Activated effector memory CD4-positive, alpha-beta T cell treated with Interleukin-2 at 50 U/mL for 16 hours (primary cell): ENCODE results near the gene ERICH6.

ENCODE experiments used
- DNase-seq: peaks from one replicate; pipeline ENCODE4 v3.0.0-alpha.2; 2020

ERICH6 gene

DNA sequence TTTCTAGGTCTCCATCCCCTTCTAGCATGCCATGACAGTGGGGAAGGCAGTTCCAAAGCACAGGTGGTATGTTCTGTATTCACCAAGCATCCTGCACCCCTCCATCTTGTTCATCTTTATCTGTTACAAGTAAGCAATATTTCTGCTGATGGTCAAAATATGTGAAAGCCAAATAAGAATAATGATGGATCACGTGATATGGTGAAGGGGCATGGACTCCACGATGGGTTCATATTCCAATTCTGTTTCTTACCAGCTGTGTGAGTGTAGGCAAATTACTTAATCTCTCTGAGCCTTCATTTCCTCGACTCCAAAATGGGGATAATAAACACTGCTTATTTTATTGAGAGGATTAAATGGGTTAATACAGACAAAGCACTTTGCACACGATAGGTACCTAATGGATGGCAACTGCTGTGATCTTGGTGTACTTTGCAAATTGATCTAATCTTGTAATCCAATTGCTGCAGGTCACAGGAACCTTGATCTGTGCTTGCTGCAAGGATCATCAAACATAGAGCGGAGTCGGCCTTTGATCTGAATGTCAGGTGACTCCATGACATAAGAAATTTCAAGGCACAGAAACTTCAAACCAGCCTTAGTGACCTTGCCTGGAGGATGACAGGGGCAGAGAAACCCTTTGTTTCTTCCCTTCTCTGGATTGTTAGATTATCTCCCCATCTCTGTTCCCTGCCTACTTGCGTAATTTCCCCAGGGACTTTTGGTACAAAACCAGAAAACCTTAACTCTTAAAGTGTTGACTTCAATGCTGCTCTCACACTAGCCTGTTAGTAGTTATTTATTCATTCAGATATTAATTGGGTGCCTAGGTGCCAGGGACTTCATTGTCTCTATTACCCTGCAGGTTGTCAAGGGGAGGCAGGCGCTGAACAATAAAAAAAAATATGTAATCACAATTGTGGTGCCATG, 33.4 kb upstream of the ERICH6 start:
- DNase-seq, result no peak

DNA sequence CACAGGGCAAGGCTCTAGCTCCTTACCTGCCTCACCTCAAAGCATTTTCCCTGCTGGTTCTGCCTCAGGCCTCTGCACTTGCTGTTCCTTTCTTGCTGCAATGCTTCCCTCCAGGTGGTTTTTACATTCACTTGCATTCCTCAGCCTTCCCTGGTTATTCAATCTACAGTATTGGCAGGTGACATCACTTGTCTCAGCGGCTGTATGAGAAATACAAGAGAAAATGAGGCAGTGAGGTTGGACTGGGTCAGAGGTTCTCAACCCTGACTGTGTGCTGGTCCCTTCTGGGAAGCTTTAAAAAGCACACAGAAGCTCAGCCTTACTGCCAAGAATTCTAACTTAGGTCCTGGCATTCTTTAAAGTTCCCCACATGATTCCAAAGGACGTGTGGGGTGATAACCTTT, 32.6 kb upstream of the ERICH6 start:
- no peak for DNase-seq

DNA sequence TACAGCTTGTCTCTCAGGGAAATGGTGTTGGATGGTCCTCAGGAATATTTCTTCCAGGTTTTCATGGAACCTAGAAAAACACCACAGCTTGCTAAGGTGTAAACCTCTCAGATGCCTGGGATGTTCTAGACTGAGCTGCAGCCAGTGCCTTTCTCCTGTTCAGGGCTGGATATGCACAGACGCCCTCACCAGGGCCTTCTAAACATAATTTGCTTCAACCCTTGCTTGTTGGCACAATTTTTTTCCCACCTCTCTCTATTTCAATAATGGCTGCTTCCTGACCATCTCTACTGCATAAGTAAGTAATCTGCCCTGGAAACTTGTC, 31.0 kb upstream of the ERICH6 start:
- no peak for DNase-seq

DNA sequence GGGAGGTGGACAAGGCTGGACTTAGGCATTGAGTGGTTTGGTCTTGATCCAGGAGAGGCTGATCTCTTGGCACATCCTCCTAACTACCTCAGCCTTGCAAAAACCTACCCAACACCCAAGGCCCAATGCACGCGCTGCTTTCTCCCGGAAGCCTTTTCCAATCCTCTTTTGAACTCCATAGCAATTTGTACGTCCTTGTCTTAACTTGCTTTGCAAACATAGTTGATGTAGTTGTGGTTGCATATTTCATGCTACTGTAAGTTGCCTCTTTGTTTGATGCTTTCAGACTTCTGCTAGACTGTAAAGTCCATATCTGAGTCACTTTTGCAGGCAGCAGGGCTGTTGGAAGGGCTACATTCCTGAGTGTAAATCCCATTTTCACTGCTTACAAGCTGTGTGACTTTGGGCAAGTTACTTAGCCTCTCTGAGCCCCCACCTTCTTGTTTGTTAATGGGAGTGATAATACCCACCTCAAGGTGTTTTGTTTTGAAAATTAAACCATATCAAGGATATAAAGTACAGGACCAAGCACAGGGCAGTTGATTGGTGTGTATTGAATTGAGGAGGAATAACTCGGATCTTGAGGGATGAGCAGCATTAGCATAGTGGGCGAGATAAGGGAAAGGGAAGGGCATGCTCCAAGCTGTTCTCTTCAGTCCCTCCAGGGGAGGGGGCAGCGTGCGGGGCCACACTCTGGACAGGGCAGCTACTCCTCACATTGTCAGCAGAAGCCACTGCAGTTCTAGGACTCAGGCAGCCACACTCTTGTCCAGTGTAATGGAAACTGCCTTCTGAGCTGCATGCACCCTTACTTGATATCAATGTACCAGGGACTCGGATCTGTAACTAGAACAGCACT, 30.4 kb upstream of the ERICH6 start:
- DNase-seq, result no peak

DNA sequence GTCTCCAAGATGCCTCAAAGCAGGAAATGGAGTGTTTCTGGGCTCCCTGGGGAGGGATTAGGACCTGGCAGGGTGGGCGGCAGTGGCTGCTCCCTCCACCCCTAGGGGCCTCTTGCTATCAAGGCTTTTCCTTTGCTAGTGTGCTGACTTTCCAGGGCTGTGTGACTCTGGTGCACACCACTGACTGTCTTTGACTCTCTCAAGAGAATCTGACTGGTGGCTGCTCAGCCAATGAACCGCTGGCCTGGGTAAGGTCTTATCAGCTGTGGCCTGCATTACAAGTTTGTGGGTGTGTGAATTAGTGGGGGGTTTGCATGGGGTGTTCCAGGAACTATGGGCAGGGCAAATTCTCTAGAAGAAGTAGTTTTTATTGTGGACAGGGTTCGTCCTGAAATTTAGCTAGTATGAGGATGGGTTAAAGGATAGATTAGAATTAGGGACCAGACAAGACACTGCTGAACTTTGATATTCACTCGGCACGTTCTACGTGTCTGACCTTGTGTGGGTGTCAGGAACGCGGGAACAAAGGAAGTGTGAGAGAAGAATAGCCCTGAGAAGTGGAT, 29.7 kb upstream of the ERICH6 start:
- no peak for DNase-seq

DNA sequence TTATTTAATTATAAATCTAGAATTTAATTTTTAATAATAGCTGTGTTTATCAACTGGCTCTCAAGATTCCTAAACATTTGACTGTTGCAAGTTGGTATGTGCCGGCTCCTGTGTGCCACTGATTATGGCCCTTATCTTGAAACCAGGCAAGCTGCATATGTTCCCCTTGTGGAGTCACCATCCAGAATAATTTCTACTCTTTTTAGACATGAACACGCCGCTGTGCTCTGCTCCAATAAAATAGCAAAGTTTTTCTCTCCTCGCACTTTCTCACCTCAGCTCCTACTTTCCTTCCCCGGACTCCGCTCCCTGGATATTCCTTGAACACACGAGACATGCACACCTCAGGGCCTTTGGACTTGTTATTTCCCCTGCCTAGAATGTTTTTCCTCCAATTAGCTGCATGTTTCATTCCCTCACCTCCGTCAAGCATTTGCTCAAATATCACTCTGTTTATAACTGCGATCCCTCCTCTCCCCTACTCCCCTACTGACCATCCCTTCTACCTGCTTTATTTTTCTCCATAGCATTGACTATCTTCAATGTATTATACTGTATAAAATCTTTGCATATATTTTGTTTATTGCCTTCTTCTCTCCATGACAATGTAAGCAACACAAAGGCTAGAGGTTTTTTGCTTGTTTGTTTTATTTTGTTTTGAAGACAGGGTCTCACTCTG, 26.1 kb upstream of the ERICH6 start:
- no peak for DNase-seq

DNA sequence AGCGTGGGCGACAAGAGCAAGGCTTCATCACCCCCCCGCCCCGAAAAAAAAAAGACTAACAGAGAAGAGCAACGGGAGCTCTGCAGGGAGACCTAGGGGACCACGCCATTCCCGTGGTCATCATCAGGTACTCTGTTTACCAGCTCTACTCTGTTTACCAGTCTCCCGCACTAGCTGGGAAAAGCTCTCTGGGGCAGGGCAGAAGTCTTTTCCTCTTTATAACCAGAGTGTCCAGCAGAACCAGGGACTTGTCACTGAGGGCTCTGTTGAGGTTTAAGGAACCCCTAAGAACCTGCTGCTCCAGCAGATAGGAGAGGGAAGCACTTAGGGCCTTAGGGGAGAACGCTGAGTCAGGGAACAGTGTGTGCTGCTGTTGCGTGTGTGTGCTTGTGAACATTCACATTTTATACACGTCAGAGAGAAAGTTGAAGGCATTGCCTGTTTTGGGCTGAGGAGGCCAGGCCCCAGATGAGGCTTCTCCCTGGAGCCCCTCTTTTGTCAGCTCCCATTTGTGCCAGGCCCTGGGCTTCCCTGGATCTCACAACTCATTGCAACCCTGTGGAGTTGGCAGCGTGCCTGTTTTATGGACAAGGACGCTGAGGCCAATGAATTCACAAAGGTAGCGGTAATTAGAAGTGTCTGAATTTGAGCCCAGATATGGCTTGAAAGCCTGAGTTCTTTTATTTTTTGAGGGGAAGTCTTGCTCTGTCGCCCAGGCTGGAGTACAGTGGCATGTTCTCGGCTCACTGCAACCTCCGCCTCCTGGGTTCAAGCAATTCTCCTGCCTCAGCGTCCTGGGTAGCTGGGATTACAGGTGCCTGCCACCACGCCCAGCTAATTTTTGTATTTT, 24.2 kb upstream of the ERICH6 start:
- no peak for DNase-seq

DNA sequence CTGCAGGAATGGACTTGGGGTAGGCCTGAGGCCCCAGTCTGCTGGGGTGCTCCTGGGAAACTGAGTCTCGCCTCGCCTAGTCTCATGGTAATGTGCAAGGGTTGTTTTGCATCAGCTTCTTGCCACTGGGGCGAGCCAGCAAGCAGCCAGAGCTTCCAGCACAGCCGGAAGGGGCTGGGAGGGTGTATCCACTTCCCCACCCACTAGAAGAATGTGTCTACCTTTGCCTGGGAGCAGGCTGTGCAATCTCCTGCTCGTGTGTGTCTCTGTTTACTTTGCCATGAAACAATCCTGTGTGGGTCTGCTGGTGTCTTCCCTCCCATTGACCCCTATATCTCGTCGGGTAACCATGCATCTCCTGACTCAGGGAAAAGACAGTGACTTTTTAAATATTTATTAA, 21.8 kb upstream of the ERICH6 start:
- no peak for DNase-seq

DNA sequence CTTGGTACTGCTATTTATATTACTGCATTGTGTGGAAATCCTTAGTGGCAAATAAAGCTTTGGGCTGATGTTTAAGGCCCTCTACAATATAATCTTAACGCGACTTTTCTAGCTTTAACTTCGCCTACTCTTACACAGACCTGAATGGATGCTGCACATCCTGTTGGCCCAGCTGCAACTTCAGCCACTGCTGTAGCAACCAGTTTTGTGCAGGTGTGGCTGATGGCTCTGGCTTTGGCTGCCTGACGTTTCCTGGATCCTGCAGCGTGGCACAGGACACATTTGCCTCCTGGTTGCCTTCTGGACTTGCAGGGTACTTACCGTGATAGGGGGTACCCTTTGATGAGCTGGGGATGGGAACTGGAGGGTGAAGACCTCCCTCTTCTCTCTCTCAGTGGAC, 20.2 kb upstream of the ERICH6 start:
- DNase-seq, result no peak

DNA sequence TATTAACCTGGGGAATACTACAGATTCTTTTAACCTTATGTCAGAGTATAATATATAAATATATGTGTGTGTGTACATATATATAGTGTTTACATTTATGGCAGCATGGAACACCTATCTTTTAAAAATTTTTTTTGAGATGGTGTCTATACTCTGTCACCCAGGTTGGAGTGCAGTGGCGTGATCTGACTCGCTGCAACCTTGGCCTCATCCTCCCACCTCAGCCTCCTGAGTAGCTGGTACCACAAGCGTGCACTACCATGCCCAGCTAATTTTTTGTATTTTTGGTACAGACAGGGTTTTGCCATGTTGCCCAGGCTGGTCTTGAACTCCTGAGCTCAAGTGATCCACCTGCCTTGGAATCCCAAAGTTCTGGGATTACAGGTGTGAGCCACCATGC, 18.5 kb upstream of the ERICH6 start:
- DNase-seq, result no peak

DNA sequence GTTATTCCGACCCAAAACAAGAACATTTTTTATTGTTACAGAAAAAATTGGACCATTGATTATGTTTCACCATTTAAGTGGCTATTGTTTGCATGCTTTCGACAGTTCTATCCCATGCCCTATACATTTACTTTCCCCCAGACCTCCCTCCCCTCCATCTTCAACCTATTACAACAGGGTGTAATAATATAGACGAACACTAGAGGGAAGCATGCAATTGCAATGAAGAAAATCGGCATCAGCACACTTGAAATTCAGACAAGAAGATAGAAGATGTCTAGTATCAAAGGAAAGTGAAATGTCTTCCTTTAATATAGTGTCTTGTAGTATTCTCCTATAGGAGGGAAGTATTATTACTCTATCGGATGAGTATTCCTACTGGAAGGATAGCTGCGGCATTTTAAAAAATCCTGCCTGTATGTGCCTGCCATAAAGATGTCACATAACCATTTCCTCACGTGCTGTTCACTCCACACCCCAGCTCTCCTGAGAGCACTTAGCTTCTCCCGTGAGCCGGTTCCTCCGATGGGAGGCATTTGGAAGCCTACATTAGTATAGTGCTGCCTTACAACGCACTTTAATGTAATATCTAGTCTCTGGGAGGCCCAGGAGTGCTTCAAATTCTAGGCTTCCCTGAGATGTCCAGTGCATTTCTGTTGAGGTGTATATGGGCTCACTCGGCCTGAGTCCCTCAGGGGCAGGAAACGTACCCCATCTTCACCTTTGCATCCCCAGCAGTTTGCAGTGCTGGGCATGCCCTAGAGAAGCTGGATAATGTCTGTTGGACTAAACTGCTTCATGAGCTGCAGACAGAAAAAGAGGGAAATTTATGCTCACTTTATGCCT, 17.8 kb upstream of the ERICH6 start:
- no peak for DNase-seq

DNA sequence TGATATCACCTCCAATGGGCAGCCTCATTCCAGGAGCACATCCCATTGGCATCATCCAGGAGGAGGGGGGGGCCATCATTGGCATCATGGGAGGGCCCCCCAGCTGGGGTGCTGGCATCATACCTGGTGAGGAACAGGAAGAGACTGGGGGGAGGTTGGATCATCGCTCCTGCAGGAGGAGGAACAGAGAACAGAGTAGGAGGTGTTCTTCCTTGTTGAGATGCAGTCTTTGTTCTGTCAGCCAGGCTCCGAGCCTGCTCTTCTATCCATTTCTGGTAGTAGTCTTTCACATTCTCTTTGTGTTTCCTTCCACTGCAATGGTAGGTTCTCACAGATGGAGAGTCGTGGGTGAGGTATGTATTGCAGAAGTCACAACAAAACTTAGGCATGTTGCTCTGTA, 16.7 kb upstream of the ERICH6 start:
- no peak for DNase-seq

DNA sequence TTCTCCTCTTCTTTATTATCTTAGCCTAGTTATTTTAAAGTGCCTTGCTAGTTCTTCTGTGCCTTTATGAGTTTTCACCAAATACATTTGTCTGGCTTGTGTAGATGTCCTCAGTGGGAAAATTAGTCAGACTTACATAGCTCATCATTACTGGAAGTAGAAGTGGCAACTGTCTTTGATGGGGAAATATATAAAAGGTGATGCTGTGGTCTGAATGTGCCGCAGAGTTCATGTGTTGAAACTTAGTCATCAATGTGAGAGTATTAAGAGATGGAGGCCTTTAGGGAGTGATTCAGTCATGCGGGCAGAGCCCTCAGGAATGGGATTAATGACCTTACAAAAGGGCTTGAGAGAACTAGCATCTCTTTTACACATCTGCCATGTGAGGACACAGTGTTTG, 6.4 kb upstream of the ERICH6 start:
- DNase-seq, result no peak

DNA sequence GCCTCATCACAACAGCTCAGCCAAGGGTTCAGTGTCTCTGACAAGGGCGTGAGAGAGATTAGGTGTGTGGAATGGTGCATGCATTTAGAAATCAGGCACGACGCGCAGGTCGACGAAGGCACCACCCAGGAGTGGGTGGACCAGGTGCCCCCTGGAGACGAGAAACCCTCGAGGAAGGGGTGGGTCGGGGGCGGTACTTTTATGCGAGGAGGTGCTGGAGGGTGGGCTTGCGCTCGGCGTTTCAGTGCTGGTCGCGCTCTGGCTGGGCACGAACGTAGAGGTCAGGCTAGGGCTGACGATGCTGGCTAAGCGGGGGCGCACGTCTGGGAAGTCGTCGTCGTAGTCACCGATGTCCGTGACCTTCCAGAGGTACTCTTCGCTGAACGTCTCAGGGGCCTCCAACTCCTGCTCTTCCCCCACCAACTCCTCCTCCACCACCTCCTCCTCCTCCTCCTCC, 393 bp downstream of the ERICH6 start:
- peak; percentile 32 for DNase-seq

DNA sequence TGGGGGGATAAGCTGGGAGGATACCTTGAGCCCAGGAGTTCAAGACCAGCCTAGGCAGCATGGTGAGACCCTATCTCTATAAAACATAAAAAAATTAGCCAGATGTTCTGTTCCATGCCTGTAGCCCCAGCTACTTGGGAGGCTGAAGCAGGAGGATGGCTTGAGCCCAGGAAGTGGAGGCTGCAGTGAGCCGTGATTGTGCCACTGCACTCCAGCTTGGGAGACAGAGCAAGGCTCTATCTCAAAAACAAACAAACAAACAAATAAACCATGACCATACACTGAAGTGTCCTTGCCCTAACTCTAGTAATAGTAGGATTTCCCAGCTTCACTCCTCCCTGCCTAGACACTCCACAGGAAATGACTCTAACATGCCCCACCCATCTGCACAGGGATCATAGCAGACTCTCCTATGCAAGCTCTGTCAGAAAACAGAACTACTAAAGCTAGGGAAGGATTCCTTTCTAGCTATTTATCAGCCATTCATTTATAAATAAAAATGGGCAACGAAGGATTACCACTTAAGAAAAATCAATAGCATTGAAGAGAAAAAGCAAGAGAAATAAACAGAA, 4.6 kb downstream of the ERICH6 start:
- no peak for DNase-seq

DNA sequence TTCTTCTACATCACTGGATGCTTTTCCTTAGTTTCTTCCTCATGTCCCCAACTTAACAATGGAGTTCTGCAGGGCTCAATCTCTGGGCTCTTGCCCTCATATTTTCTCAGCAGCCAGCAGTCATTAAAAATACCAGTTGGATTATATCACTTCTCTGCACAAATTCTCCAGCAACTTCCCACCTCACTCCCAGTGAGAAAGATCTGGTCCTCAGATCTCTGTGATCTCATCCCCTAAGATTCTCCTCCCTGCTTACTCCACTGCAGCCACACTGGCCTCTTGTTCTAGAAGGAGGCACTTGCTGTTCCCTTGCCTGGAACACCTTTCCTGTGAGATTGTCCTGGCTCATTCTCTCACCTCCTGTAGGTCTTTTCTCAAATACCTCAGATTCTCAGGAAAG, 6.1 kb downstream of the ERICH6 start:
- DNase-seq, result no peak

DNA sequence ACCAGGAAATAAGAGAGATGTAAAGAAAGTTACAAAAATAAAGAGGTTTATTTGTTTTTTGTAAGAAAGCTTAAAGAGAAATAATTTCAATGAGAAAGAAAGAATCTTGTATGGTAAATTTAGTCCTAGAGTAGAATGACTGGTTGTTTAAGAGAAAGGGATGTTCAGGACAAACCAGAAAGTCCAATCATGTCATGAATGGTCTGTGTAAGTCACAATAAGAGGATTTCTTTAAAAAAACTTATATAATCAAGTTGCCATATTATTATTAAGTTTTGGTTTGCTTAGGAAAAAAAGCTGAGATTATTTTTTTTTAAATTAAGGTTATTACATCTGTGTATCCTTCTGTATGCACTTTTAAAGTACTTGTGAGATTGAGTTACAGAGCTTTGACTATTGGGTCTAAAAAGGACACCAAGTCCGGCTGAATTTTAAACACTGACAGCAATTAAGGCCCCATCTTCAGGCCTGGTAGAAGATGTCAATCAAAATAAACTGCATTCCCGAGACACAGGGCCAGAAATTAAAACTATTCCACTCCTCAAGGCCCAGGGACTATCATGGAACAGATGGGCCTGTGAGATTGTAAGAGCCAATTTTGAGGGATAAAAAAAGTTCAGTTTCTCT, 12.2 kb downstream of the ERICH6 start:
- DNase-seq, result no peak

DNA sequence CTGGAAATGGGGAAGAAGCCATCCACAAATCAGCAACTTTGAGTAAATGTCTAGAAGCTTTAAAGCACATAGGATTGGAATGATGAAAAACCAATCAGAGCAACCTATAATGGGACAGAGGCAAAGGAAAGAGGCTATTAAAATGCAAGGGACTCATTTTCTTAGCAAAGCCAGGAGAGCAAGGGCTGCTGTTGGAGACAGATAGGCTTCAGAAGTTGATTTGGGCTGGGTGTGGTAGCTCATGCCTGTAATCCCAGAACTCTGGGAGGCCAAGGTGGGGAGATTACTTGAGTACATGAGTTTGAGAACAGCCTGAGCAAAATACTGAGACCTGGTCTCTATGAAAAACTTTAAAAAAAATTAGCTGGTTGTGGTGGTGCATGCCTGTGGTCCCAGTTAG, 16.1 kb downstream of the ERICH6 start:
- DNase-seq, result no peak

DNA sequence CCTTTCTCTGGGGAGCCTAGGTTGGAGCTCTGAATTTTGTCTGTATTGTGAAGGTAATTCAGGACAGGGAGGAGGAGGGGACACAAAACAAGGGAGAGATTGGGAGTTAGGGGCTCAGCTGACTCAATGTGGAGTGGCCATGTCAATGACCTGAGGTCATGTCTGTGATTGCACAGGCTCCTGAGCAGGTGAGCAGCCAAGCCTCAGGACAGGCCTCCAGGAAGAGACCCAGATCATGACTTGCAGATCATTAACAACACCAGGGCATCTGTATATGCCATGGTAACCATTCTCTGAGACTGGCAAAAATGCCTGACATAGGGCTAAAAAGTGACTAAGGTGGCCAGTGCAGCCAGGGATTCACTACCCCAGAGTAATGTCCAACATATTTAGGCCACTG, 20.9 kb downstream of the ERICH6 start:
- no peak for DNase-seq

DNA sequence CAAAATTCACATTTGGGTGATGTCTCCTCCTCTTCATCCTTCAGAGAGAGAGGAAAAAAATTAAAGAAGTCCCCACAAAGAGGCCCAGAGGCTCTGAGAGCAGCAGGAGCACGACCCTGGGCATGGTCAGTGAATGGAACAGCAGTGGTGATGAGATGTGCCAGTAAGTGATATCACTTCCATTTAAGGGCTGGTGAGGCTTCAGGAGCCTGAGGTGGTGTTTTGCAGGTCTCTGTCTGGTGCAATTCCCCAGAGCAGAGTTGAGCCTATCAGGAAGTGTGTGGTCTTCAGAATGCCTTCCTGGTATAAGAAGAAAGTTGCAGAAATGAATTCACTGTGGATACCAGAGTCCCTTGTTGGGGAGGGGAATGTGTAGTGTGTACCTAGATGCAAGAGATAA, 21.4 kb downstream of the ERICH6 start:
- no peak for DNase-seq
